ENCODE results near the gene ARSG.
A peak's percentile ranks its signal among the peaks of the same experiment; 100 is the strongest.

ARSG gene

GRCh38 chr17:68381076-68381900 is 90.0 kb downstream of the ARSG start:
- DNase-seq = no peak
- intact Hi-C loops (cut with DNase I) = no loop called here

- intact Hi-C loops (cut with DNase I) = no loop called here
- DNase-seq = no peak
Measured at GRCh38 chr17:68382582-68383085, 91.3 kb downstream of the ARSG start.

DNA sequence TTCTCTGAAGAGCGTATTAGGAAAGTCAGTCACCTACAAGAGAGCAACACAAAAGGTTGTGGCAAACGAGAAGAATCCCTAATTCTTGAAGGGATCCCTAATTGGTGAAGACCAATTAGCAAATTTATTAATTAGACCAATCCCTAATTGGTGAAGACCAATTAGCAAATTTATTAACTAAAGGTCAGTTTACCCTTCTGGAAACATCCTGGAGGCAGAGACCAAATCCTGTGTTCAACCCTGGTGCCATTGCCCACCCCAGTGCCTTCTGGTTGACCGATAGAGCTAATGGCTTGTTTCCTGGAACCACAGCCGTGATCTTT is 91.8 kb downstream of the ARSG start:
- no peak for DNase-seq
- intact Hi-C loops (cut with DNase I) = no loop called here

DNA sequence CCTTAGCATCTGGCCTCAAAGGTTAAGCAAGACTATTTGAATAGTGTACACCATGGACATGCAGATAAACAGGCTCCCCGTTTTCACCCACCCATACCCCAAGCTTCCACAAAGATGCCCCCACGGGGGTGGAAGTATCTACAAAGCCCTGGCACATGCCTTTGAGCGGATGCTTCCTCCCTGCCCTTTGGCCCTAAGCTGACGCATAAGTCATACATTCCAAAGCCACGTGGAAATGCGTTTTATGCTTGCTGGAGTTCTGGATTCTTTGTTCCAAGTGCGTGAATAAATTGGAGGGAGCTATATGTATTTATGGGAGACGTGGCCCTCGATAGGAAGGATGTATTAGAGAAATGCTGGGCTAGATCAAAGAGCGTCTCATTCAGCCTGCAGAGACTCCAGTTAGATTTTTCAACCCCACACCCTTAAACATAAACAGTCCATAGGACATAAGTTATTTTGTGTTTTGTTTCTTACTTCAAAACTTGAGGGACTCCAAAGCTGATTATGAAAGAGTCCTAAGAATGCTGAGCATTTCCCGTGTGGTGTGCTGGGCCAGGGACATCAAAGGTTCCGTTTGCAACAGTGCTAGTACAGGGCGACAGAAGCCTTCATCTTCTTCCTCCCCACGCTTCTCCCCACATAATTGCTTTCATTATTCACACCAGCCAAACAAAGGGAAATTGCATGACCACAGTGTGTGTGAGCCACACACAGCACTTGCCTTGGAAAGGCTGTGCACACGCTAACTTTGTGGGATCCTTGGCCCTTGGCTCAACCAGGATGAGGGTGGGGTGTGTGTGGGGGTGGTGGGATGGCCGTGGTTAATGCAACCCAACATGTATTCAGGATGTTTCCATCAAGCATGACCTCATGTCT is 92.4 kb downstream of the ARSG start:
- DNase-seq = no peak

GRCh38 chr17:68384471-68384870 is 93.2 kb downstream of the ARSG start:
- intact Hi-C loops (cut with DNase I) = no loop called here
- no peak for DNase-seq

More for the DNA sequence above, 92.4 kb downstream of the ARSG start:
- intact Hi-C loops (cut with DNase I) = no loop called here

DNA sequence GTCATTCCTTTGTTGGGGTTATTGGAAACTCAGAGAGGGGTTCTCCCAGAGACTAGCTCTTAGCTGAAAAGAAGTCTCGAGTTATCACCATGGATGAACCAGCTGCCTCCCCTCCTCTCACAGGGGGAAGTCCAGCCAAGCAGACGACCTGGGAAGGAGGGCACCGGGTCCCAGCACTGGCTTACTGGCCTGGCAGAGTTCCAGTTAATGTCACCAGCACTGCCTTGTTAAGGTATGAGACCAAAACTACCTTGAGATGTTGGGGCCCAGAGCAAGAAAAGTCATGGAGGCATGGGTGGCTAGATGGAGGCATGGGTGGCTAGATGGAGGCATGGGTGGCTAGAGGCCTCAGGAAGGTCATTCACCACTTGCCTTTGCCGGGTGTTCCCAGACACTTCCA is 93.6 kb downstream of the ARSG start:
- intact Hi-C loops (cut with DNase I) = no loop called here
- peak in 1 of 42 donors; percentile 2 for DNase-seq

DNA sequence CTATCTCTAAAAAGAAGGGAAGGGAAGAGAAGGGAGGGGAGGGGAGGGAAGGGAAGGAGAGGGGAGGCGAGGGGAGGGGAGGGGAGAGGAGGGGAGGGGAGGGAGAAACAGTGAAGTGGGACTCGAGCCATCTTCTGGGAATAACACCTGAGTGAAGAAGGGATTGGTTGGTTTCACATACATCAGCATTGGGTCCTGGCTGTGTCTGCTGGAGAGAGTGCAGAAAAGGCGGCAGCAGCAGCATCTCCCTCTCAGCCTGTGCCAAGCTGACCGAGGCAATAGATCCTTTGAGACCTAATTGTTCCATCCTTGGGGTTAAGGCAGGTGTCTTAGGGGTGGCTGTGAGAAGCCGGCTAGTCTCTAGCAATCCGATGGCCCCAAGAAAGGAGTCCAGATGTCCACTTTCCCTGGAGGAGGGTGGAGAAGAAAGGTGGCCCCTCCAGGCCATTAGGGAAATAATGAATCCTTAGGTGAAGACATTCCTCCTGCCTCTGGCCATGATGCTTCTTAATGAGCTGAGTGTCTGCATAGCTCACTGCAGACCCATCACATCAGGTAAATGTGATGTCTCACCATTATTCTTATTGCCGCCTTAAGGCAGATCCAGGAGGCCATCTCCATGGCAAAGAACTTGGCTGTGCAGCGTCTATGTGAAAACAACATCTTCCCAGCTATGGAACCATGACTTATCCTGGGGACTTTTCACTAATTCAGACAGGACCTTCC is 94.4 kb downstream of the ARSG start:
- DNase-seq = no peak
- intact Hi-C loops (cut with DNase I) = no loop called here

GRCh38 chr17:68387435-68388218 is 96.3 kb downstream of the ARSG start:
- DNase-seq = peak in 1 of 42 donors; percentile 20
- intact Hi-C loops (cut with DNase I) = no loop called here

- DNase-seq = peak in 1 of 42 donors; percentile 12
- intact Hi-C loops (cut with DNase I) = no loop called here
Measured at GRCh38 chr17:68389041-68389440, 97.7 kb downstream of the ARSG start.

DNA sequence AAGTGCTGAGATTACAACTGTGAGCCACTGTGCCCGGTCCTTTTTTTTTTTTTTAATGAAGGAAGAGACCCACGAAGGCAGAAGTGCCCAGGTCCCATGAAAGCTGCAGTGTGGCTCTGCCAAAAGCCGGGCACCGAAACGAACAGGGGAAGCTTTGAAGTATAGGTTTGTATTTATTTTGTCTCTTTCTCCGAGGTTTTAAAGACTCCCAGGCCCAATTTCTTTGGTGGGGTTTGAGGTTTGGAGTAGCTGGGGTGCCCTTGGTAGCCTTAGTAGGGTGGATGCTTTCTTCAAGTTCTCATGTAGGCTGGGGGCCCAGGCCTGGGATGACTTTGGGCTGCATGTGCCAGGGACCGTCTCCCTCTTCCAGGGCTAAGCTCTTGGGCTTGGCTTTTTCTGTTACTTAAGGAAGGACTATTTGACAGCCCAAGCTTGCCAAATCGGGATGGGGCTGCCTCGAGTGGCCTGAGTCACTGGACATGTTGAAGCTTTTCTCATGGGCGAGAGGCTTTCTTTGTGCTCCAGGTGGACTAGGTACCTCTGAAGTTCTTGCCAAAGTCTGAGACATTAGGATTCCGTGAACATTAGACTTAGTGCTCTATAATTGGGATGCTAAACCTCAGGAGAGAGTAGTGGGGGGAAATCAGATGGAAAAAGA is 99.7 kb downstream of the ARSG start:
- intact Hi-C loops (cut with DNase I) = no loop called here
- DNase-seq = peak in 1 of 42 donors; percentile 35

DNA sequence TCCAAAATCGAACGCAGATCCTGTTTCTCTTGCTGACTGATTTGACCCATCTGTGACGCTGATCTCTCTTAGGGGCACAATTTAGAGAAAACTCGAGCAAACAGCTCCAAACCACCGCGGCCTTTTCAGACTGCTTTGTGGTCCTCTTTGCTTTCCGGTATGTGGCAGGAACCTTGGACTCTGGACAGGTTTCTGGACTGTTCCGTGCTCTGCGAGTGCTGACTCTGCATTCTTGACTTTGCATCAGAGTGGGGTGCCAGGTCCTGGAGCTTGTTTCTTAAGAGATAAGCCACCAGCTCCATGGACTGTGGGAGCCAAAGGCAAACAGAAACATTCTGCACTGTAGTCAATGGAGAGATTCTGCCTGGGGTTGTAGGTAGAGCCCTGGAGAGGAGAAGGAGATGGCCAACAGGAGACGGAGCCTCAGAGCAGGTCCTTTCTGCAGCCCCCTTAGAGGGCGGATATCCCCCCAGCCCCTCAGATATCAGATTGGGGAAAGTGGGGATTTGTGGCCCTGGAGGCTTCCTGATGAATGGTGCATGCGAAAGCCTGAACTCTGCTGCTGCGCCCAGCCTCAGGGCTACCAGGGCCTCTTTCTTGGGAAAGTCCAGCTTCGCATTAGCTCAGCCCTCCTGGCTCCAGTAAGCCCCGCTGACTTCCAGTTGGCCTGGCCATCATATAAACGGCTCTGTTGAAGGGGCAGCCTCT is 100.4 kb downstream of the ARSG start:
- intact Hi-C loops (cut with DNase I) = no loop called here
- DNase-seq = peak in 1 of 42 donors; percentile 35

DNA sequence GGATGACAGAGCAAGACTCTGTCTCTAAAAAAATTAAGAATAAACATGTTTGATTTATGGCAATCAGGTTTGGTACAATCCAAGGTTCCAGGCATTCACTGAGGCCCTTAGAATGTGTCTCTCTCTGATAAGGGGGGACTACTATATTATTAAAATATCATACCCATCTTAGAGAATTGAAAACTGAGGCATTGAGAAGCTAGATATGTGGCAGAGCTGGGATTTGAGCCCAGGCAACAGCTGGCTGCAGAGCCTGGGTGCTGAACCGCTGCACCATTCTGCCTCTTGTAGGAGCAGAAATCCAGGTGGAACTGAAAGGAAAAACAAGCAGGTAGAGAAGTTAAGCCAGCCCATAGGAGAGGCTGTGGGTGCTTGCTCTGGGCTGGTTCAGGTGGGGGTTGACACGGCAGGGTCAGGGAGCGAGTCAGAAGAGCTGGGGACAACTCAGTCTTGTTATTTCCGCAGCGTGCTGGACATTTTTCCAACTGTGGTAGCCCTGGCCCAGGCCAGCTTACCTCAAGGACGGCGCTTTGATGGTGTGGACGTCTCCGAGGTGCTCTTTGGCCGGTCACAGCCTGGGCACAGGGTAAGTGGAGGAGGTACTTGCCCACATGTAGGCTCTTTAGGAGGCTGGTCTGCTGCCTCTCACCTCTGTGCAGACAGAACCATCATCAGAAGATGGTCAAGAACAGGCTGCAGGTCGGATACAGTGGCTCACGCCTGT is 103.5 kb downstream of the ARSG start:
- intact Hi-C loops (cut with DNase I) = no loop called here
- DNase-seq = peak in 1 of 42 donors; percentile 9

- peak in 1 of 42 donors; percentile 13 for DNase-seq
- intact Hi-C loops (cut with DNase I) = no loop called here
Measured at GRCh38 chr17:68396226-68397107, 105.2 kb downstream of the ARSG start.

DNA sequence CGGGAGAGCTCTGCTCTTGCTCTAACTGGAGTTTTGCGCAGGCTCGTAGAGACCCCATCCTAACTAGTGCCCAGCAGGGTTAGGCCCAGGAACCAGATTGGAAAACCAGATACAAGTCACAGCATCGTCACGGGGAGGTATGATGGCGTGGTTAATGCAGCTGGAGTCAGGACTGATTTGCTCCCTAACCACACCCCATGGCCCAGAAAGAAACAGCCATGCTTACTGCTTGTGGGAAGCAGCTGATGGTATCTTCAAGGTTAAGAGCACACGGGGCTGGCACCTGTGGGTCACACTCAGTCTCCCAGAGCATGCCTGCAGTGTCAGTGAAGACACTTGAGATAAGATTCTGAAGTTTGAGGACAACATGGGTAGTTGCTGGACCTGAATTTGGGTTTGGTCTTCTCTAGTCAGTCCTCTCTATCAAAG is 105.8 kb downstream of the ARSG start:
- DNase-seq = no peak
- intact Hi-C loops (cut with DNase I) = no loop called here

DNA sequence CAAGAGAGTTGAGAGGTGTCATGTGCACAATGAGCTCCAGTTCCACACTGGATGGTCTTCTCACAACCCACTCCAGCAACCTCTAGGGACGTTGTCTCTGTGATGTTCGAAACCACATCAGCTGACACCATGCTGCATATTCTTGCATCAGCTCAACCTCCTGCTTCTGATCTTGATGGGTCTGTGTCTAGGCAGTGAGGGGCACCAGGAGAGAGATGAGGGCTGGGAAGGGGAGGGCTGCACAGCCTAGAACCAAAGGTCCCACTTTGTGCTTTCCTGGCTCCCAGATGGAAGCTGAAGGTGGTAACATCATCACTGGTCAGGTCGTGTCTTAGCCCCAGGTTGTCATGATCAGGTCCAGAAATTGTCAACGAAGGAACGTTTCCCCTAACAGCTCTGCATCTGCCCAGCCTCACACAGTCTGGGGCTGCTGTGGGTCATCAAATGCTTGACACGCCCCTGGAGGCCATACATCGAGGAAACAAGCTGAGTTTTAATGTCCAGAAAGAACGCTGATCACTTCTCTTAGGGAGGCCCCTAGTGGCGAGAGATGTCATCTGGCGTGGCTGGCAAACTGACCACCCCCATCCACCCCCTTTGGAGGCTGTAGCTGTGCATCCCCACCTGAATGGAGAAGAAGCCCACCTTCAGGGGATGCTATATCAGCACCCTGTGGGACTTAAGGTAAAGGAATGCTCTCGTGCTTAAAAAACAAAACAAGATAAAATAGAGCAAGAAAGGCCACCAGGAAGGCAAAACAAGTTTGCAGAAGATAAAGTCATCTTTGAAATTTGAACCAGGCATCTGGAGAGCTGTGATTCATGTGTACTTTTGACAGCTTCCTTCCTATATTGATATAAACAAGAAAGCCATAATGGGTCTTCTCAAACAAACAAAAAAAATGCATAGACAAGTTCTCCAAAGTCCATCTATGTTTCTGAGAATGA is 107.7 kb downstream of the ARSG start:
- DNase-seq = peak in 21 of 42 donors; percentile 7 to 61 (median 30)
- intact Hi-C loops (cut with DNase I) = no loop called here

All from head of caudate nucleus (tissue), 42 donors.